NCI-H2227 (cell line): ENCODE results near the gene ZFHX3.

Experiments used
- DNase-seq: peaks from one replicate; lab custom pipeline; 2025; ENCODE audit not compliant: unreplicated experiment; lab: John Stamatoyannopoulos, UW

ZFHX3 gene

GRCh38 chr16:72783716-72784318, 264.1 kb downstream of the ZFHX3 start:
- DNase-seq, result no peak

- DNase-seq, result no peak
Measured at GRCh38 chr16:72769876-72770275, 278.1 kb downstream of the ZFHX3 start.

- no peak for DNase-seq
Measured at GRCh38 chr16:72768591-72768990, 279.3 kb downstream of the ZFHX3 start.

DNA sequence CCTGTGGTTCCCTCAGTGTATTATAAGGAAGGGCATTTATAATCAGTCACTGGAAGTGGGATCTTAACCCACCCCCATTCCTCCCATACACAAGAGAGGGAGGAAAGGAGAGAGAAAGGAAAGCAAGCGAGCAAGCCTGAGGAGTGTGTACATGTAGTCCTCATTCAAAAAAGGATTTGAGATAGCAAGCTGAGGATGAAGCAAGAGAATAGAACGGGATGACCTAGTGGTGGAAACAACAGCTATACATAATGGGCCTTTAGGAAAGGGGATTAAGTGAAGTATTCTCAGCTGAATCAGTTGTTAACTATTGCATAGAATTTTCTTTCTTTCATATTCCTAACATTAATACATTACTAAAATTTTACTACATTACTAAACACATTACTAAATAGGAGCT, 281.4 kb downstream of the ZFHX3 start:
- no peak for DNase-seq

DNA sequence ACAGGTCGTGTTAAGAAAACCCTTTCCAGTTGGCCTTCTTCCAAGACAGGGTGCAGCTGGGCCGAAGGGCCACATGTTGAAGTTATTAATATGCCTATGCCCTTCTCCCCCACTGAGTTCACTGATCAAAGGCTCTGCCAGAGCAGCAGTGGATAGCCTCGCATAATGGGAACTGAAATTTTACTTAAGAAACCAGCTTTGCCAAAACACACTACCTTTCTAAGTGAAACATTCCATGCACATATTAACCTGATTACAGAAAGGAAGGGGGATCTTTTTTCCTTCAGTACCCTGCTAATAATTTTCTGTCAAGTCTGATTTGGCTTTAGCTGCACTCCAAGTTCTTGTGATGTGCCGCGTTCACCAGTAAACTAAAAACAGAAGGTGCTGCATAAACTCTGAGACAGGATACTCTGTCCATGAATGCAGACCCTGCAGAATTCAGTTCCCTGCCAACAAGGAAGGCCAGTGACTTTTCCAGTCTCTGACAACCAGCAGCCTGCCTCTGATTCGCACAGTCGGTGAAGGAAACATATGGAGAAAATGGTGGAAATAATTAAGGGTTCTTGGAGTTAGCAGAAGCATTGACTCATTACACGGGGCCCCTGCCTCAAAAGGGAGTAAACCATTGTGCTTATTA, 283.8 kb downstream of the ZFHX3 start:
- peak; percentile 8 for DNase-seq

- no peak for DNase-seq
Measured at GRCh38 chr16:72760581-72760980, 287.3 kb downstream of the ZFHX3 start.

- peak; percentile 23 for DNase-seq
Measured at GRCh38 chr16:72753881-72754280, 294.0 kb downstream of the ZFHX3 start.

- no peak for DNase-seq
Measured at GRCh38 chr16:72752004-72752695, 295.8 kb downstream of the ZFHX3 start.

DNA sequence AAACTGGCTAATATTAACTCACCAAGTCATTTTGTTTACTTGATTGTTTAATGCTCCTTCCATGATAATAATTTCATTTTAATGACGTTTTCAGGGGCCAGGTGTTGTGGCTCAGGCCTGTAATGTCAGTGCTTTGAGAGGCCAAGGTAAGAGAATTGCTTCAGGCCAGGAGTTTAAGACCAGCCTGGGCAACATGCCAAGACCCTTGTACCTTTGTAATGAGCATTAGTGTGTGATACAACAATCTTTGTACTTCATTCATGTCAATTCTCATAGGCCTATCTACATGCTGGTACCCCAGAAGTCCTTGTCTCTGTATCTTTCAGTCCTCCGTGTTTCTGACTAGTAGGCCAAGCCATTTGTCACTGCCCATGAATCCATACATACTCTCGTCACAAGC, 296.9 kb downstream of the ZFHX3 start:
- no peak for DNase-seq

DNA sequence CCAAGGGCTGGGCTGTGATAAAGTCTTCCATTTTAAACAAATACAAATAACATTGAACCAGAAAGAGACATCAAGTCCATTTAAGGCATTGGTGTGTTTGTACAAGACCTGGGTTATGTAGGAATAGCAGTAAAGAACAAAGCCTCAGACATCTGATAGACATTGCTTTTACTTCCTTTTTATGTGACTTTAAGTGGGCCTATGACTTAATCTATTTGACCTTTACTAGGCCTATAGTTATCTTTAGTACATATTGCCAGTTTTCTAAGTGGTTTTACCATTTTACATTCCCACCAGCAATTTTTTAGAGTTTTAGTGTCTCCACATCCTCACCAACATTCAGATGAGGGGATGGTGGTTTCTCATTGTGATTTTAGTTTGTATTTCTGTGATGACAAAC, 298.8 kb downstream of the ZFHX3 start:
- DNase-seq, result no peak

GRCh38 chr16:72744076-72744793, 303.7 kb downstream of the ZFHX3 start:
- DNase-seq, result peak; percentile 62

DNA sequence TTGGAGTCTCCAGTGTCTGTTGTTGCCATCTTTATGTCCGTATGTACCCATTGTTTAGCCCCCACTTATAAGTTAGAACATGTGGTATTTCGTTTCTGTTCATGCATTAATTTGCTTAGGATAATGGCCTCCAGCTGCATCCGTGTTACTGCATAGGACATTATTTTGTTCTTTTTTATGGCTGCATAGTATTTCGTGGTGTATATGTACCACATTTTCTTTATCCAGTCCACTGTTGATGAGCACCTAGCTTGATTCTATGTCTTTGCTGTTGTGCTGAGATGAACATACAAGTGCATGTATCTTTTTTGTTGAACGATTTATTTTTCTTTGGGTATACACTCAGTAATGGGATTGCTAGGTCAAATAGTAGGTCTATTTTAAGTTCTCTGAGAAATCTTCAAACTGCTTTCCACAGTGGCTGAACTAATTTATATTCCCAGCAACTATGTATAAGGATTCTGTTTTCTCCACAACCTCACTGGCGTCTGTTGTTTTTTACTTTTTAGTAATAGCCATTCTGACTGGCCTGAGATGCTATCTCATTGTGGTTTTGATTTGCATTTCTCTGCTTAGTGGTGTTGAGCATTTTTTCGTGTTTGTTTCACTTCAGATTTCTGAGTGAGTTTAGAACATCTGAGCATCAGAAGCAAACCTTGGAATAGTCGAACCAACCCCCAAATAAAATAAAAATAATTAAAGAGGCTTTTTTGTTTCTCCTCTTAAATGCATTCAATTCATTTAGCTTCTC, 304.7 kb downstream of the ZFHX3 start:
- no peak for DNase-seq

DNA sequence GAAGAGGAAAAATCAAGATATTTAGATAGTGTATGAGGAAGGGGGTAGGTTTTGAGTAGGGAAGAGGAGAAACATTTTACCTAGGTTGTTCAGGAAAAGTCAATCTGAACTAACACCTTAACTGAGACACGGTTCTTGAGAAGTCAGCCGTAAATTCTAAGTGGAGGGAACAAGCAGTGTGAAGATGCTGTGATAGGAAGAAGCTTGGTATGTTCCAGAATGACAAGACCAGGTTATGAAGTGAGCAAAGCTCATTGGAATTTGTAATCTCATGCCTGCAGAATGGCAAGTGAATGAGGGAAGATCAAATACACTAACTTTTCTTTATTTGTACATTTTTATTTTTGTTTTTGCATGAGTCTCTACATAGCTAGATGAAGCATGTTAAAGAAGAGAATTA, 307.6 kb downstream of the ZFHX3 start:
- no peak for DNase-seq

GRCh38 chr16:72739577-72739976, 308.4 kb downstream of the ZFHX3 start:
- no peak for DNase-seq

GRCh38 chr16:72736074-72736473, 311.9 kb downstream of the ZFHX3 start:
- no peak for DNase-seq
